IPS-18a (cell line): ENCODE data around the gene NANOS2.

Experiments
- H3K27ac ChIP-seq: one replicate; pipeline ENCODE4 v1.5.1; 2013; ENCODE audit warnings: low read length
- H3K27me3 ChIP-seq: one replicate; pipeline ENCODE4 v1.6.1; 2013; ENCODE audit warnings: mild to moderate bottlenecking, low read length; ENCODE audit not compliant: control insufficient read depth, insufficient read depth
- H3K36me3 ChIP-seq: one replicate; pipeline ENCODE4 v1.6.1; 2013; ENCODE audit warnings: low read depth, low read length; ENCODE audit not compliant: control insufficient read depth
- H3K4me1 ChIP-seq: one replicate; pipeline ENCODE4 v1.6.1; 2013; ENCODE audit warnings: low read depth, low read length; ENCODE audit not compliant: control insufficient read depth
- H3K4me3 ChIP-seq: one replicate; pipeline ENCODE4 v1.5.1; 2013; ENCODE audit warnings: low read length
- H3K9ac ChIP-seq: one replicate; pipeline ENCODE4 v1.6.1; 2013; ENCODE audit warnings: mild to moderate bottlenecking, low read length, moderate library complexity
- H3K9me3 ChIP-seq: one replicate; pipeline ENCODE4 v1.6.1; 2013; ENCODE audit warnings: low read depth, low read length; ENCODE audit not compliant: control insufficient read depth

NANOS2 gene

GRCh38 chr19:45865269-45865948 lies 49.2 kb downstream of the NANOS2 start:
- Histone ChIP-seq H3K4me3 (peak overlapping the region; percentile 92), H3K4me1 (no peaks in the 10 kb centered on the region), H3K9ac (peak overlapping the region; percentile 87), H3K27me3 (peaks cover 19% of the 10 kb centered on the region), H3K9me3 (no peaks in the 10 kb centered on the region), H3K27ac (no peak overlapping the region), H3K36me3 (peaks cover 3% of the 10 kb centered on the region)

GRCh38 chr19:45864629-45865082 lies 49.9 kb downstream of the NANOS2 start:
- Histone ChIP-seq H3K27me3 (peaks cover 19% of the 10 kb centered on the region), H3K9ac (peak overlapping the region; percentile 87), H3K4me3 (peak overlapping the region; percentile 92), H3K9me3 (no peaks in the 10 kb centered on the region), H3K4me1 (no peaks in the 10 kb centered on the region), H3K27ac (peak overlapping the region; percentile 41), H3K36me3 (peaks cover 6% of the 10 kb centered on the region)

- no peaks in the 10 kb centered on the region for H3K4me1 ChIP-seq
- H3K9ac ChIP-seq, result peak within 1 kb of the TSS; percentile 87
- no peaks in the 10 kb centered on the region for H3K9me3 ChIP-seq
- peak within 1 kb of the TSS; percentile 41 for H3K27ac ChIP-seq
- peaks cover 19% of the 10 kb centered on the region for H3K27me3 ChIP-seq
- H3K36me3 ChIP-seq, result peaks cover 12% of the 10 kb centered on the region
- peak within 1 kb of the TSS; percentile 92 for H3K4me3 ChIP-seq
These were observed 50.5 kb downstream of the NANOS2 start, which contains the start of gene FOXA3 for GRCh38 chr19:45863840-45864628. TSS of gene FOXA3 (plus strand) at chr19:45864326. CDS start at chr19:45864457, 131 bp downstream.

GRCh38 chr19:45863335-45863839 lies 51.2 kb downstream of the NANOS2 start:
- peaks cover 14% of the 10 kb centered on the region for H3K36me3 ChIP-seq
- no peaks in the 10 kb centered on the region for H3K4me1 ChIP-seq
- H3K27me3 ChIP-seq, result peaks cover 19% of the 10 kb centered on the region
- H3K4me3 ChIP-seq, result peak overlapping the region; percentile 92
- H3K27ac ChIP-seq, result no peak overlapping the region
- H3K9me3 ChIP-seq, result no peaks in the 10 kb centered on the region
- no peak overlapping the region for H3K9ac ChIP-seq
